IMR-90 (cell line): ENCODE results near the gene ABLIM3. TPM values are rescaled to one million over a fixed set of nuclear protein-coding genes. Genes with fewer than 3 reads are reported as not detected.

Experiments used
- ATAC-seq: fragments of 200-7000 bp; cut with Tn5 transposase; 2 replicates; pipeline ENCODE4 v1.9.1; 2020; ENCODE audit warnings: low read depth, mild to moderate bottlenecking, moderate library complexity
- BruUV-seq: library from RNA; stranded (reverse); fragments of 400-500 nt; replicated peaks from 2 replicates; lab custom pipeline; 2021; lab: Mats Ljungman, UMichigan
- CTCF ChIA-PET: fragments of 300-600 bp; formaldehyde crosslinking; extraction: SDS; loops from one replicate; lab custom pipeline; 2021; ENCODE audit warnings: antibody characterized with exemption; lab: Yijun Ruan, JAX
- POLR2A ChIA-PET: fragments of 300-600 bp; sonication (Branson Sonifier 250); formaldehyde crosslinking; loops from one replicate; lab custom pipeline; 2022; ENCODE audit warnings: antibody characterized with exemption; ENCODE audit not compliant: unreplicated experiment; lab: Charles Lee
- DNase-seq: peaks from one replicate; pipeline ENCODE4 v3.0.0; 2013
- H2AFZ ChIP-seq: replicated peaks from 2 replicates; pipeline ENCODE3; 2013; ENCODE audit warnings: low read length, mild to moderate bottlenecking; ENCODE audit not compliant: poor library complexity
- H2AK5ac ChIP-seq: 2 replicates; pipeline ENCODE4 v1.6.1; 2013; ENCODE audit warnings: low read depth, low read length, inconsistent platforms
- H2AK9ac ChIP-seq: replicated peaks from 2 replicates; pipeline ENCODE3; 2013; ENCODE audit warnings: mild to moderate bottlenecking, low read depth, low read length, moderate library complexity; ENCODE audit not compliant: poor library complexity
- H2BK120ac ChIP-seq: 2 replicates; pipeline ENCODE4 v1.6.1; 2013; ENCODE audit warnings: low read depth, low read length, inconsistent platforms
- H2BK15ac ChIP-seq: 3 replicates; pipeline ENCODE4 v1.6.1; 2013; ENCODE audit warnings: low read depth, low read length, inconsistent platforms
- H2BK20ac ChIP-seq: 2 replicates; pipeline ENCODE4 v1.6.1; 2013; ENCODE audit warnings: low read depth, mild to moderate bottlenecking, inconsistent platforms, low read length, moderate library complexity
- H2BK5ac ChIP-seq: 2 replicates; pipeline ENCODE4 v1.6.1; 2013; ENCODE audit warnings: mild to moderate bottlenecking, low read depth, low read length, inconsistent platforms; ENCODE audit not compliant: poor library complexity, severe bottlenecking
- H3K14ac ChIP-seq: replicated peaks from 2 replicates; pipeline ENCODE4 v1.6.1; 2013; ENCODE audit warnings: low read depth, low read length, inconsistent platforms
- H3K18ac ChIP-seq: 2 replicates; pipeline ENCODE4 v1.6.1; 2013; ENCODE audit warnings: low read depth, low read length, control low read depth
- H3K23ac ChIP-seq: 2 replicates; pipeline ENCODE4 v1.6.1; 2013; ENCODE audit warnings: low read depth, low read length, inconsistent platforms
- H3K27ac ChIP-seq: 2 replicates; pipeline ENCODE4 v1.5.1; 2013; ENCODE audit warnings: mild to moderate bottlenecking, control low read depth, low read length; ENCODE audit not compliant: insufficient read depth
- H3K27me3 ChIP-seq: 2 replicates; pipeline ENCODE4 v1.6.1; 2013; ENCODE audit warnings: low read length; ENCODE audit not compliant: control insufficient read depth, insufficient read depth
- H3K36me3 ChIP-seq: 2 replicates; pipeline ENCODE4 v1.6.1; 2013; ENCODE audit warnings: low read length, mixed read lengths; ENCODE audit not compliant: control insufficient read depth, insufficient read depth
- H3K4ac ChIP-seq: 2 replicates; pipeline ENCODE4 v1.6.1; 2013; ENCODE audit warnings: low read depth, low read length, inconsistent platforms
- H3K4me1 ChIP-seq: 2 replicates; pipeline ENCODE4 v1.6.1; 2013; ENCODE audit warnings: low read length, mixed read lengths; ENCODE audit not compliant: control insufficient read depth, insufficient read depth
- H3K4me2 ChIP-seq: 2 replicates; pipeline ENCODE4 v1.6.1; 2013; ENCODE audit warnings: low read depth, mild to moderate bottlenecking, control low read depth, low read length, moderate library complexity
- H3K4me3 ChIP-seq: 2 replicates; pipeline ENCODE4 v1.5.1; 2013; ENCODE audit warnings: low read depth, mild to moderate bottlenecking, control low read depth, low read length, moderate library complexity; ENCODE audit not compliant: insufficient read depth
- H3K56ac ChIP-seq: 2 replicates; pipeline ENCODE4 v1.6.1; 2013; ENCODE audit warnings: low read length, inconsistent platforms; ENCODE audit not compliant: insufficient read depth; ENCODE audit errors: extremely low read depth
- H3K79me1 ChIP-seq, 2 experiments: 2 replicates each; pipeline ENCODE4 v1.6.1; 2013; ENCODE audit warnings: low read length in 2 of 2, inconsistent platforms in 1 of 2, low read depth in 1 of 2
- H3K9ac ChIP-seq: 2 replicates; pipeline ENCODE4 v1.6.1; 2013; ENCODE audit warnings: low read depth, low read length, control low read depth
- H3K9me1 ChIP-seq: 2 replicates; pipeline ENCODE4 v1.6.1; 2013; ENCODE audit warnings: low read length, inconsistent platforms; ENCODE audit not compliant: insufficient read depth
- H3K9me3 ChIP-seq: 2 replicates; pipeline ENCODE4 v1.6.1; 2013; ENCODE audit warnings: low read length; ENCODE audit not compliant: control insufficient read depth, insufficient read depth
- H4K20me1 ChIP-seq: 2 replicates; pipeline ENCODE4 v1.6.1; 2013; ENCODE audit warnings: low read length, inconsistent platforms; ENCODE audit not compliant: insufficient read depth
- H4K5ac ChIP-seq: 2 replicates; pipeline ENCODE4 v1.6.1; 2013; ENCODE audit warnings: mild to moderate bottlenecking, low read depth, low read length, control low read depth
- H4K8ac ChIP-seq, 2 experiments: 2 replicates each; pipeline ENCODE4 v1.6.1; 2013; ENCODE audit warnings: low read depth in 2 of 2, low read length in 2 of 2, control low read depth in 1 of 2, inconsistent platforms in 1 of 2
- H4K91ac ChIP-seq: 2 replicates; pipeline ENCODE4 v1.6.1; 2013; ENCODE audit warnings: low read depth, low read length, inconsistent platforms; ENCODE audit not compliant: insufficient read depth
- CEBPB ChIP-seq: IDR thresholded peaks from 2 replicates; pipeline ENCODE4 v1.6.1; 2012; ENCODE audit warnings: low read depth, low read length, improper control_type of control experiment
- CTCF ChIP-seq: conservative IDR thresholded peaks from 2 replicates; pipeline ENCODE4 v1.5.1; 2012; ENCODE audit warnings: mild to moderate bottlenecking, low read depth, low read length, improper control_type of control experiment
- NFE2L2 ChIP-seq: fragments of 150-350 bp; IDR thresholded peaks from 2 replicates; pipeline ENCODE4 v1.6.1; 2016; ENCODE audit warnings: low read depth, mild to moderate bottlenecking, low read length
- RAD21 ChIP-seq: IDR thresholded peaks from 2 replicates; pipeline ENCODE4 v1.6.1; 2012; ENCODE audit warnings: low read length, improper control_type of control experiment
- RFX5 ChIP-seq: IDR thresholded peaks from 2 replicates; pipeline ENCODE4 v1.8.0; 2012; ENCODE audit warnings: low read depth, mild to moderate bottlenecking, low read length, moderate library complexity
- SMC3 ChIP-seq: fragments of 150-350 bp; IDR thresholded peaks from 2 replicates; pipeline ENCODE4 v1.6.1; 2016; ENCODE audit warnings: low read depth, mild to moderate bottlenecking, antibody characterized with exemption, low read length, moderate library complexity
- WGBS, 2 experiments: methylation state at CpG; one replicate each; pipeline versions ENCODE4 v1.1.5 to v1.1.7; 2013; ENCODE audit warnings: missing lambda C conversion rate in 2 of 2; ENCODE audit not compliant: insufficient read length in 1 of 2; ENCODE audit errors: extremely low coverage in 2 of 2; 5-methylcytosine and 5-hydroxymethylcytosine counted together
- dilution Hi-C: fragments of 300-500 bp; cut with HindIII; formaldehyde crosslinking; loops from one replicate; pipeline ENCODE4 v1.14.3; 2018; ENCODE audit warnings: low sequenced_read_pairs; ENCODE audit not compliant: unreplicated experiment
- in situ Hi-C: fragments of 300-500 bp; cut with MboI; formaldehyde crosslinking; loops from 3 replicates; pipeline ENCODE4 v1.14.3; 2019; ENCODE audit warnings: low sequenced_read_pairs, inconsistent platforms, mixed read lengths
- intact Hi-C: fragments of 100-400 bp; cut with micrococcal nuclease; formaldehyde crosslinking; loops from 2 replicates; pipeline ENCODE4 v1.10.0; 2022
- polyA plus RNA-seq, 3 experiments: library from polyadenylated mRNA; depleted of rRNA; stranded (reverse); fragments of >200 nt; gene quantifications; 2 replicates each; pipeline ENCODE4 v1.2.3, GENCODE V29; 2012; ENCODE audit warnings: low replicate concordance in 1 of 3
- total RNA-seq: library from RNA; depleted of rRNA; stranded (reverse); fragments of >200 nt; gene quantifications from 2 replicates; pipeline ENCODE4 v1.2.3, GENCODE V29; 2012

Gene ABLIM3
- total and polyA plus RNA-seq, 2 of the 4 experiments (the other 2 are of a cell fraction) = 33.3 to 69.9 TPM

- Histone ChIP-seq H4K5ac (no peak overlapping the region), H2BK20ac (no peak overlapping the region), H3K27ac (no peak overlapping the region), H3K56ac (no peak overlapping the region), H3K4ac (no peak overlapping the region), H3K23ac (no peak overlapping the region), H2AK9ac (no peak overlapping the region), H2BK120ac (no peak overlapping the region), H3K27me3 (no peaks in the 10 kb centered on the region), H4K91ac (no peak overlapping the region), H3K18ac (no peak overlapping the region), H3K4me3 (no peak overlapping the region), H3K36me3 (no peaks in the 10 kb centered on the region), H3K14ac (no peak overlapping the region), H2AFZ (no peak overlapping the region), H2BK5ac (no peak overlapping the region), H2BK15ac (no peak overlapping the region), H3K4me1 (no peaks in the 10 kb centered on the region), H4K20me1 (no peaks in the 10 kb centered on the region), H3K9ac (no peak overlapping the region), H3K79me1 (no peaks in the 10 kb centered on the region), H3K9me1 (no peaks in the 10 kb centered on the region), H3K4me2 (no peak overlapping the region), H2AK5ac (no peak overlapping the region), H3K9me3 (peaks cover 2% of the 10 kb centered on the region; the same call in 1 of the 2 replicates), H4K8ac (no peak overlapping the region)
- DNase-seq (peak; percentile 72), ATAC-seq (peak; percentile 84)
- dilution Hi-C loops = no loop called here
- intact Hi-C loops = loop anchor here (2.0 to 5.0 kb wide), 4 partner anchors 82 to 533 kb away; partner anchors contain the start of gene GRPEL2
- BruUV-seq = no TSS peak
- POLR2A ChIA-PET = no interaction called here
- no peak for TF ChIP-seq NFE2L2
- TF ChIP-seq RFX5 = no peak
- peak; percentile 43; the same call in 1 of the 2 replicates for TF ChIP-seq CEBPB
- TF ChIP-seq CTCF = peak; percentile 69
- peak; percentile 40; the same call in 1 of the 2 replicates for TF ChIP-seq SMC3
- peak; percentile 50; the same call in 1 of the 2 replicates for TF ChIP-seq RAD21
- CTCF ChIA-PET = interaction anchor here (1.2 to 1.9 kb wide), 4 partner anchors 10 to 102 kb away, joined by 3 to 9 read pairs (median 5); no protein-coding TSS in a partner anchor
- WGBS, 2 experiments = no CpG with 5 or more reads among the region's 4 CpGs
- in situ Hi-C loops = loop anchor here (10.0 kb wide), 1 partner anchor 531 kb away; no protein-coding TSS in a partner anchor
Measured at GRCh38 chr5:149265597-149265996, 124.3 kb downstream of the ABLIM3 start.
